Measurements from ENCODE around the gene CASP7. TPM values are rescaled to one million over a fixed set of nuclear protein-coding genes. Genes with fewer than 3 reads are reported as not detected.

Gene CASP7
- total RNA-seq, 1 experiment from 2014 or later: 4.7 TPM

GRCh38 chr10:113666682-113667252, 12.9 kb upstream of the CASP7 start:
- H3K27ac ChIP-seq (ENCODE audit: insufficient read length, low read depth, low read length): no peak overlapping the region
- H2AK5ac ChIP-seq (ENCODE audit: insufficient read length, low read length): no peak overlapping the region
- no peak overlapping the region for H2AFZ ChIP-seq (ENCODE audit: low read length)
- H3K4me3 Mint-ChIP-seq: no peak overlapping the region
- H3K23me2 ChIP-seq (ENCODE audit: insufficient read length, low read depth, low read length, poor library complexity, severe bottlenecking): no peaks in the 10 kb centered on the region
- H4K91ac ChIP-seq (ENCODE audit: insufficient read length, low read depth, low read length): no peak overlapping the region
- no peak overlapping the region for H3K4ac ChIP-seq (ENCODE audit: low read depth, low read length)
- no peak for DNase-seq
- no peak overlapping the region for H2BK15ac ChIP-seq (ENCODE audit: low read depth, low read length)
- no peak overlapping the region for H2BK20ac ChIP-seq (ENCODE audit: low read depth, low read length, poor library complexity, severe bottlenecking)
- H3K9me3 Mint-ChIP-seq: peaks cover 10 to 15% of the 10 kb centered on the region in 2 experiments; a peak in 4 of 5 replicates
- H3K23ac ChIP-seq (ENCODE audit: insufficient read length, low read depth, low read length): no peak overlapping the region
- H3T11ph ChIP-seq (ENCODE audit: low read length): no peak overlapping the region
- TF ChIP-seq CTCF (conservative IDR thresholded peaks at IDR 0.05): no peak
- H4K20me1 ChIP-seq (ENCODE audit: control insufficient read depth, insufficient read depth, insufficient read length): no peaks in the 10 kb centered on the region
- H2BK5ac ChIP-seq (ENCODE audit: insufficient read length, low read length): no peak overlapping the region
- H3K18ac ChIP-seq (ENCODE audit: insufficient read length, low read depth, low read length): no peak overlapping the region
- no peaks in the 10 kb centered on the region for H3K9me3 ChIP-seq (ENCODE audit: control insufficient read depth, low read depth, low read length)
- WGBS (ENCODE audit: extremely low coverage, insufficient read length, low lambda C conversion rate): no CpG with 5 or more reads among the region's 5 CpGs
- no peaks in the 10 kb centered on the region for H3K79me2 ChIP-seq (ENCODE audit: insufficient read depth, low read length)
- no peak overlapping the region for H3K9ac ChIP-seq (ENCODE audit: extremely low read depth, insufficient read length, low read length)
- H3K4me1 ChIP-seq (ENCODE audit: insufficient read depth, low read length): no peaks in the 10 kb centered on the region
- no peak overlapping the region for H3K4me2 ChIP-seq (ENCODE audit: insufficient read depth, insufficient read length, low read length)
- H3K27ac Mint-ChIP-seq: no peak overlapping the region
- no peak overlapping the region for H2BK12ac ChIP-seq (ENCODE audit: insufficient read length, low read depth, low read length)
- H4K5ac ChIP-seq (ENCODE audit: insufficient read length, low read depth, low read length): no peak overlapping the region
- H3K27me3 Mint-ChIP-seq (ENCODE audit: low read depth): peaks cover 8% of the 10 kb centered on the region
- no peak overlapping the region for H2BK120ac ChIP-seq (ENCODE audit: low read depth, low read length, poor library complexity, severe bottlenecking)
- no peaks in the 10 kb centered on the region for H3K36me3 Mint-ChIP-seq (ENCODE audit: insufficient read depth in 1 of 3, low read depth in 3 of 3)
- H3K4me1 Mint-ChIP-seq: peaks cover 0 to 7% of the 10 kb centered on the region in 2 experiments; a peak in 3 of 4 replicates
- no peaks in the 10 kb centered on the region for H3K27me3 ChIP-seq (ENCODE audit: insufficient read depth, low read length)
- H3K14ac ChIP-seq (ENCODE audit: insufficient read depth, low read length): no peak overlapping the region
- no peaks in the 10 kb centered on the region for H3K79me1 ChIP-seq (ENCODE audit: insufficient read depth, low read depth, low read length, poor library complexity, severe bottlenecking)
- H3K56ac ChIP-seq (ENCODE audit: insufficient read length, low read depth, low read length): no peak overlapping the region
- H4K8ac ChIP-seq (replicated peaks; ENCODE audit: insufficient read length, low read depth, low read length): no peak overlapping the region

All from H9 (cell line).